Brain microvascular endothelial cell (primary cell): ENCODE data around the gene ANK2.
A peak's percentile ranks its signal among the peaks of the same experiment; 100 is the strongest.

ENCODE experiments used
- DNase-seq: peaks from one replicate; pipeline ENCODE4 v3.0.0-alpha.2; 2020
- H3K27ac ChIP-seq: fragments of 250-450 bp; sonication (Bioruptor Pico); 2 replicates; pipeline ENCODE4 v1.5.1; 2020; ENCODE audit warnings: mild to moderate bottlenecking, moderate library complexity
- H3K27me3 ChIP-seq: fragments of 250-450 bp; sonication (Bioruptor Pico); replicated peaks from 2 replicates; pipeline ENCODE4 v1.5.1; 2020; ENCODE audit warnings: mild to moderate bottlenecking
- H3K36me3 ChIP-seq: fragments of 250-450 bp; sonication (Bioruptor Pico); replicated peaks from 2 replicates; pipeline ENCODE4 v1.5.1; 2020; ENCODE audit warnings: mild to moderate bottlenecking
- H3K4me3 ChIP-seq: 2 replicates; pipeline ENCODE4 v1.5.1; 2011; ENCODE audit warnings: low read depth, mild to moderate bottlenecking, control low read depth, low read length, moderate library complexity
- CTCF ChIP-seq: IDR thresholded peaks from 2 replicates; pipeline ENCODE4 v1.5.1; 2011; ENCODE audit warnings: low read depth, mild to moderate bottlenecking, moderate library complexity, low read length, control low read depth, inconsistent platforms; ENCODE audit errors: missing control alignments
- in situ Hi-C: cut with HindIII; loops from 2 replicates; pipeline ENCODE4 v1.10.0; 2017; ENCODE audit warnings: low sequenced_read_pairs, low pct_ligation_motif_present

The ANK2 gene

GRCh38 chr4:113113151-113113550, 63.7 kb downstream of the ANK2 start:
- Histone ChIP-seq H3K36me3 (no peaks in the 10 kb centered on the region), H3K4me3 (no peak overlapping the region), H3K27ac (no peak overlapping the region), H3K27me3 (no peaks in the 10 kb centered on the region)
- DNase-seq: no peak
- in situ Hi-C loops: no loop called here
- no peak for TF ChIP-seq CTCF

GRCh38 chr4:113114884-113115283, 65.4 kb downstream of the ANK2 start:
- in situ Hi-C loops: no loop called here

GRCh38 chr4:113116414-113117357, 67.2 kb downstream of the ANK2 start:
- in situ Hi-C loops: no loop called here
- H3K4me3 ChIP-seq: peak overlapping the region; percentile 40

More at GRCh38 chr4:113114884-113115283, 65.4 kb downstream of the ANK2 start:
- Histone ChIP-seq H3K36me3 (no peaks in the 10 kb centered on the region), H3K4me3 (no peak overlapping the region), H3K27me3 (no peaks in the 10 kb centered on the region), H3K27ac (no peak overlapping the region)
- DNase-seq: no peak
- no peak for TF ChIP-seq CTCF

GRCh38 chr4:113117358-113117702, 67.9 kb downstream of the ANK2 start:
- H3K36me3 ChIP-seq: no peaks in the 10 kb centered on the region
- no peak overlapping the region for H3K27ac ChIP-seq
- H3K4me3 ChIP-seq: no peak overlapping the region
- no peak for DNase-seq
- no peak for TF ChIP-seq CTCF
- no peaks in the 10 kb centered on the region for H3K27me3 ChIP-seq
- in situ Hi-C loops: no loop called here

More at GRCh38 chr4:113116414-113117357, 67.2 kb downstream of the ANK2 start:
- Histone ChIP-seq H3K36me3 (no peaks in the 10 kb centered on the region), H3K27me3 (no peaks in the 10 kb centered on the region), H3K27ac (no peak overlapping the region)
- TF ChIP-seq CTCF: no peak
- DNase-seq: no peak

GRCh38 chr4:113122066-113122465, 72.6 kb downstream of the ANK2 start:
- H3K27me3 ChIP-seq: no peaks in the 10 kb centered on the region
- H3K27ac ChIP-seq: no peak overlapping the region
- TF ChIP-seq CTCF: no peak
- no peaks in the 10 kb centered on the region for H3K36me3 ChIP-seq
- in situ Hi-C loops: no loop called here
- no peak overlapping the region for H3K4me3 ChIP-seq
- no peak for DNase-seq
